Activated CD8-positive, alpha-beta memory T cell treated with anti-CD3 and anti-CD28 coated beads, Interleukin-2, amount 50 U/mL, for 48 hours (primary cell): ENCODE measurements around the gene GZMM.
"Not testable (repeated sequence)": the region's sequence is repeated elsewhere in the genome, so short reads cannot be mapped to it uniquely, and the experiment has no call there.

Experiments used
- DNase-seq: peaks from one replicate; pipeline ENCODE4 v3.0.0-alpha.2; 2020

The GZMM gene

DNA sequence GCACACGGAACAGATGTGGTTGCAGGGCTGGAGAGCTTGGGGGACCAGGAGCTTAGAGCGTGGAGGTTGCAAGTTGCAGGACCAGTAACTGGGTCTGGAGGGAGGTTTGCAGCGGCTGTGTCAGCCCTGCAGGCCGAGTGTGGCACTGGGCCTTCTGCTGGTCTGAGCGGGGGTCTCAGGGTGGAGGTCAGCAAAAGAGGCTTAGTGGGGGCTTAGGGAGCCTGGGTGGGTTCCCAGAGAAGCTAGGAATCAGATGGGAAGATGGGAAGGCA lies 40.1 kb downstream of the GZMM start:
- DNase-seq = no peak

DNA sequence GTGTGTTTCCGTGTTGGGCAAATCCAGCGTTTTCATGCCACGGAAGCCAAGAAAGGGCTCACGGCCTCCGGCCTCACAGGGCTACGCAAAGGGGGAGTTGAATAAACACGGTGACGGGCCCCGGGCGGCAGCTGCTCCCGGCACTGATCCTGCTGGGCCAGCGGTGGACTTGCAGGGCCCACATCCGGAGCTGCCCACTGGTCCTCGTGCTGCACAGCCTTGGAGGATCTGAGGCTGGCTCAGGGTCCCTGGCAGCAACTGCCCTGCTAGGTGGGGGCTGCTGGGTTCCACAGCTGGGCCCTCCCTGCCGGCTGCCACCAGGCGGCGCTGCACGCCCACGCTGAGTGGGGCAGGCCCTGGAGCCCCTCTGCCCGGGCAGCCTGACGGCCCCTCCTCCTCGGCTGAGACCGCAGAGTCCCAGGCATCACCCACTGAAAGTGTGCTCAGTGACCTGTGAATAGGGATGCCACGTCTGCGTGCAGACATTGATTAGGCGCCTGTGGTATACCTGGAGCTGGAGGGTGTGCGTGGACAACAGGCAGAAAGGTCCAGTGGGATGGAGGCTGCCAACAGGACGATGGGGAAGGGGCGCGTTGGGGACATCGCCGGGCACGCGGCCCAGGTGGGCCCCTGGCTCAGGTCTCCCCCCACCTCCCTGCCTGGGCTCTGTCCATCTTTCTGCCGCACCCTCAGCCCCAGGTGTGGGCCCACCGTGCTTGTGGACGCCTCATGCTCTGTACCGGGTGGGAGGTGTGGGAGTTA lies 40.6 kb downstream of the GZMM start:
- peak; percentile 89 for DNase-seq

- not testable (repeated sequence) for DNase-seq
Observed at GRCh38 chr19:585146-585545, 41.3 kb downstream of the GZMM start.

- no peak for DNase-seq
Observed at GRCh38 chr19:585551-586110, 41.8 kb downstream of the GZMM start.

DNA sequence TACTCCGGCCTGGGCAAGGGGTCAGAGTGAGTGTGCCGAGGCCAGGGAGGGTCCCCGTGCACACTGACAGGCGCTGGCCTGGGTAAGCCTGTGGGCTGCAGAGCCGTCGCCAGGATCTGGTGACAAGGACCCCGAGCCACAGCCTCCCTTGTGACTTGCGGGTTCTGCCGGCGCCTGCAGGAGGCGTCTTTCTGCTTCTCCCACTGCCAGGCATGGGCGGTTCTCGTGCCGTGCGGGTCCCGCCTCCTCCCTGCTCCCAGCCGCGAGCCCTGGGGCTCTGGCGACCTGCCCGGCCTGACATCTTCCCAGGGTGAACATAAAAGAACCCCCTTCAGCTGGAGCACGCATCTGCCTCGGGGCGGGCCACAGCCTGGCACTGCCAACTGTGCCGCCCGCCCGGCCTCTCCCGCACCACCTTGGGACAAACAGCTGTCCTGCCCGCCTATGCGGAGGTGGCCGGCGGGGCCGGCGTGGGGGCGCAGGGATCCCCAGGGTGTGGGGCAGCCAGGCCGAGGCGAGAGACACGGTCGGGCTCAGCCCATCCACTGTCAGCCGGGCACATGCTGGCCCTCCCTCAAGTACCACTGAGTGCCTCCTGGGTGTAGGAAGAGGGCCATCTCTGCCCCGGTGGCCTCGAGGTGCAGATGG lies 44.4 kb downstream of the GZMM start:
- peak; percentile 83 for DNase-seq

GRCh38 chr19:588741-589692 lies 45.2 kb downstream of the GZMM start:
- DNase-seq = no peak

DNA sequence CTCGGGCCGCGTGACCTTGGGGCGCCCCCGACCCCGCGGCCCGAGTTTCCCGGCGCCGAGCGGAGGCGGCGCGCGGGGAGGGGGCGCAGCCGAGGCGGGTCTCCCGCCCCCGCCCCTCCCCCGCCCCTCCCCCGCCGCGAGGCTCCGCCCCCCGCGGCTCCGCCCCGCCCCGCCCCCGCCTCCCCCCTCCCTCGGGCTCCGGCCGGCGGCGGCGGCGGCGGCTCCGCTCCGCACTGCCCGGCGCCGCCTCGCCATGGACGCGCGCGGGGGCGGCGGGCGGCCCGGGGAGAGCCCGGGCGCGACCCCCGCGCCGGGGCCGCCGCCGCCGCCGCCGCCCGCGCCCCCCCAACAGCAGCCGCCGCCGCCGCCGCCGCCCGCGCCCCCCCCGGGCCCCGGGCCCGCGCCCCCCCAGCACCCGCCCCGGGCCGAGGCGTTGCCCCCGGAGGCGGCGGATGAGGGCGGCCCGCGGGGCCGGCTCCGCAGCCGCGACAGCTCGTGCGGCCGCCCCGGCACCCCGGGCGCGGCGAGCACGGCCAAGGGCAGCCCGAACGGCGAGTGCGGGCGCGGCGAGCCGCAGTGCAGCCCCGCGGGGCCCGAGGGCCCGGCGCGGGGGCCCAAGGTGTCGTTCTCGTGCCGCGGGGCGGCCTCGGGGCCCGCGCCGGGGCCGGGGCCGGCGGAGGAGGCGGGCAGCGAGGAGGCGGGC lies 46.0 kb downstream of the GZMM start, which contains the start of gene HCN2:
HCN2 (plus strand) TSS at position 189 of the 703 bp plus-strand sequence; CDS start at position 254, 65 bp downstream.
- DNase-seq = no peak

DNA sequence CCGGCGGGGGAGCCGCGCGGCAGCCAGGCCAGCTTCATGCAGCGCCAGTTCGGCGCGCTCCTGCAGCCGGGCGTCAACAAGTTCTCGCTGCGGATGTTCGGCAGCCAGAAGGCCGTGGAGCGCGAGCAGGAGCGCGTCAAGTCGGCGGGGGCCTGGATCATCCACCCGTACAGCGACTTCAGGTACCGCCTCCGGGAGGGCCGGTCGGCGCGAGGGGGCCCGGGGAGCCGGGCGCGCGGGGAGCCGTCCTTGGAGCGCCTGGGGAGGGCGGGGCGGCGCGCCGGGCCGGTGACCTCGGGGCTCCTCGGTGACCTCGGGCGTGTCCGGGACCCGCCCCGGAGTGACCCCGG lies 46.5 kb downstream of the GZMM start:
- DNase-seq = no peak

DNA sequence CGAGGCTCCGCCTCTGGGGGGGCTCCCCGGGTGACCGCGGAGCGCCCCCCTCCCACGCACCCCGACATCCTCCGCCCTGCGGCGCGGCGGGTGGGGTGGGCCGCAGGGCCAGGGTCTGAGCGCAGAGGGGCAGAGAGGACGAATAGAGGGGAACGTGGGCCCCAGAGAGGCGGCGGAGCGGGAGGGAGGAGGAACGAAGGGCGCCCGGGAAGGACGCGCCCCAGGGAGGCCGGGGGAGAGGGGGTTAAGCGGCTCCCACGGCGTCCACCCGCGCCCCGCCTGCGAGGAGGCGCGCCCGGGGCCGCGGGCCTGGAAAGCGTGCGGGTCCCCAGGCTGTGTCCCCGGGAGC lies 46.9 kb downstream of the GZMM start:
- no peak for DNase-seq

DNA sequence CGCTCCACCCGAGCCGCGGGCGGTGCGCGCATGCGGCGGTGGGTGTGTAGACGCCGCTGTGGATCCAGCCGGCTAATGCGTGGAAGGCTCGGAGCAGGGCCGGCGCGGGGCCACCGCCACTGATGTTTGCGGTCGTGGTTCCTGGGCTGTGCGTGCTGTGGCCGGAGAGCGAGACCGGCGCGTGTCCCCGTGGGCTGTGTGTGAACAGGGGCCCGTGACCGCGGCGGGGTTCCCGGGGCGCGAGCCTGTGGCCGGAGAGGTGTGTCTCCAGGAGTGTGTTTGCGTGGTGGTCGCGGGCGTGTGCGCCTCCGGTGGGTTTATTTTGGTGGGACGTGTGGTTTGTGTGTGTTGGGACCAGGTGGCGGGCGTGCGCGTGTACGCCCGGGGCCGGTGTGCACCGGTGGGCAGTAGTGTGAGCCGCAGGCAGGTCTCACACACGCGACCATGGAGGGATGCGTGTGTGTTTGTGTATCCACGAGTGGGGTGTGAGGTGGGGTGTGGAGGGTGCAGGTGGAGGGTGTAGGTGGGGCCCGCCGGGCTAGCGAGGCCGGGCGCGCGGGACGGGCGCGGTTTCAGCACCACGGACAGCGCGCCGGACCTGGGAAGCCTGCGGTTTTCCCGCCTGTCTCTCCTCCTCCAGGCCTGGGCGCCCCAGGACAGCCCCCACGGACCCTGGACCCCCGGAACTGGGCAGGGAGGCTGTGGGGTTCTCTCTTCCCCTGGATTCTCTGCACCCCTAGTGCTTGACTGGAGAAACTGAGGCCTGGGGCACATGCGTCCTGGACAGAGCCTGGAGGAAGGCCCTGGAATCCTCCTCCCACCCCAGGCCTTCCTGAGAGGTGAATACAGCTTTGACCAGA lies 47.5 kb downstream of the GZMM start:
- no peak for DNase-seq

DNA sequence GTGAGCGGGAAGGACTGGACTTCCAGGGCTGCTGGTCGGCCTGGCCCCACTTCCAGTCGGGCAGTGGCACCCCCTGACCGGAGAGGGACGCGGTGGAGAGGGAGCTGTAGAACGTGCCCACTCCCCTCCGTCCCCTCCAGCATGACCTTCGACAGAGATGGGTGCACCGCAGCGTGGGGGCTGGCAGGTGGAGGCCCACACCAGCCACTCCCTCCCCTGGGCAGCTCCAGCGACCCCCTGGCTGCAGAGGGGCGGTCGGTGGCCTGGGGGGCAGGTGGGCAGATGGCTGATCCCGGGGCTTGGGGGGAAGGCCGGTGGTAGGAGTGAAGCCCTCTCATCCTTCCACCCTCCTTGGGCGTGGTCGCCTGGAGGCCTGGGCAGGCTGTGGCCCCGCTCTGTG lies 48.2 kb downstream of the GZMM start:
- DNase-seq = no peak

- DNase-seq = no peak
Observed at GRCh38 chr19:593055-593454, 49.2 kb downstream of the GZMM start.

- no peak for DNase-seq
Observed at GRCh38 chr19:593505-593904, 49.7 kb downstream of the GZMM start.

DNA sequence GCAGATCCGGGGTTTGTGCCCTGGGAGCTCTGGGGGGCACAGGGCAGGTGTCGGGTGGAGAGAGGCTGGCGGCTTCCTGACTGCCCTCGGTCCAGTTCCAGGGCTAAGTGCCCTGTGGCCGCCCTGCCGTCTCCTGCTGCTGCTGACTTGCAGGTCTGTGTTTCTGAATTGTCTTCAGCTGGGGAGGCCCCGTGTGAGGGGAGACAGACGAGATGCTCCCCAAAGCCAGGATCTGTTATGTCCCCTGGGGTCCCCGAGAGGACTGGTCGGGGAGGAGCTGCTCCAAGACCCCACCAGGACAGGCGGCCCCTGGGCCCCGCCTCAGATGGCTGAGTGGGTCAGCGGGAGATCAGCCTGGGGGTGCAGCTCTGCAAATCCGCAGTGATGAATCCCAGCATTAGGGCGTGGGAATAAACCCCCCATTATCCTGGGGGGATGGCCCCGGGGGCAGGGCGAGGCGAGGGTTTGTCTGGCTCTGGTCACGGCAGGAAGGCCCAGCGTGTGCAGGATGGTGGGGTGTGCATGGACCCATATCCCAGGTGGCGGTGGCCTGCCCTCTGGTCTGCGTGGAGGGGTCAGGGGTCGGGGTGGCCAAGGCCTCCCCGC lies 50.5 kb downstream of the GZMM start:
- no peak for DNase-seq

- DNase-seq = no peak
Observed at GRCh38 chr19:595326-596262, 51.7 kb downstream of the GZMM start.

DNA sequence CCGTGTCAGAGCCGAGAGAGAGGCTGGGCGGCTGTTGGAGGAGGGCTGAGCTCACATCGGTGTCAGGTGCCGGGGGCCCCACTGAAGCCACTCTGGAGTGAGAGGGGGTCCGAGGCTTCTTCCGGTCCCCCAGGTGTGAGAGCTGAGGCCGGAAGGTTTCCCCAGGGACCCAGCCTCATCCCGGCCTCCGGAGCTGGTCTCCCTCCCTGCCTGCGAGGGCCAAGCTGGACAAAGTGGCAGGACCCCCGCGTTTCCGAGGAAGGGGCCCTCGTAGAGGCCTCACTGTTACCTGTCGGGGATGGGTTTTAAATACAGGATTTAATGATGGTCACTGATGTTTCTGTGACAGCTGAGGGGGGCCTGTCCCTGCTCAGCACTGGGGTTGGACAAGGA lies 52.4 kb downstream of the GZMM start:
- no peak for DNase-seq

GRCh38 chr19:597406-598315 lies 53.8 kb downstream of the GZMM start:
- DNase-seq = peak; percentile 61
